ENCODE results near the gene ATRIP. TPM values are rescaled to one million over a fixed set of nuclear protein-coding genes. Genes with fewer than 3 reads are reported as not detected.
"Not testable (repeated sequence)": the region's sequence is repeated elsewhere in the genome, so short reads cannot be mapped to it uniquely, and the experiment has no call there.

ATRIP gene
- polyA plus RNA-seq, 3 donors: 13.1 to 13.7 (median 13.4) TPM

DNA sequence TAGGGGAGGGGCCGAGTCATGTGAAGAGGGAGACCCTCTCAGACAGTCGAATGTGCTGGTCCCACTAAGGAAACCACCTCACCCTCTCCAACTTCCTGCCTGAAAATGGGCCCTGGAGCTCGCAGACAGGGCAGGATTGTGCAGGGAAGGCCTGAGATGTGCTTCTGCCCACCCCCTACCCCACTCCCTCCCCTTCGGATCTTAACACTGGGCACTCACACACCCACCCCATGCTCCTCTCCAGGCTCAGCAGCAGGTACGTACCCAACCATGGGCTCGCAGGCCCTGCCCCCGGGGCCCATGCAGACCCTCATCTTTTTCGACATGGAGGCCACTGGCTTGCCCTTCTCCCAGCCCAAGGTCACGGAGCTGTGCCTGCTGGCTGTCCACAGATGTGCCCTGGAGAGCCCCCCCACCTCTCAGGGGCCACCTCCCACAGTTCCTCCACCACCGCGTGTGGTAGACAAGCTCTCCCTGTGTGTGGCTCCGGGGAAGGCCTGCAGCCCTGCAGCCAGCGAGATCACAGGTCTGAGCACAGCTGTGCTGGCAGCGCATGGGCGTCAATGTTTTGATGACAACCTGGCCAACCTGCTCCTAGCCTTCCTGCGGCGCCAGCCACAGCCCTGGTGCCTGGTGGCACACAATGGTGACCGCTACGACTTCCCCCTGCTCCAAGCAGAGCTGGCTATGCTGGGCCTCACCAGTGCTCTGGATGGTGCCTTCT lies 20.0 kb downstream of the ATRIP start:
- DNase-seq (ENCODE audit: low read depth in 3 of 3, low spot score in 2 of 3): no peak

DNA sequence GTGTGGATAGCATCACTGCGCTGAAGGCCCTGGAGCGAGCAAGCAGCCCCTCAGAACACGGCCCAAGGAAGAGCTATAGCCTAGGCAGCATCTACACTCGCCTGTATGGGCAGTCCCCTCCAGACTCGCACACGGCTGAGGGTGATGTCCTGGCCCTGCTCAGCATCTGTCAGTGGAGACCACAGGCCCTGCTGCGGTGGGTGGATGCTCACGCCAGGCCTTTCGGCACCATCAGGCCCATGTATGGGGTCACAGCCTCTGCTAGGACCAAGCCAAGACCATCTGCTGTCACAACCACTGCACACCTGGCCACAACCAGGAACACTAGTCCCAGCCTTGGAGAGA lies 20.5 kb downstream of the ATRIP start:
- no peak for DNase-seq (ENCODE audit: low read depth in 3 of 3, low spot score in 2 of 3)

DNA sequence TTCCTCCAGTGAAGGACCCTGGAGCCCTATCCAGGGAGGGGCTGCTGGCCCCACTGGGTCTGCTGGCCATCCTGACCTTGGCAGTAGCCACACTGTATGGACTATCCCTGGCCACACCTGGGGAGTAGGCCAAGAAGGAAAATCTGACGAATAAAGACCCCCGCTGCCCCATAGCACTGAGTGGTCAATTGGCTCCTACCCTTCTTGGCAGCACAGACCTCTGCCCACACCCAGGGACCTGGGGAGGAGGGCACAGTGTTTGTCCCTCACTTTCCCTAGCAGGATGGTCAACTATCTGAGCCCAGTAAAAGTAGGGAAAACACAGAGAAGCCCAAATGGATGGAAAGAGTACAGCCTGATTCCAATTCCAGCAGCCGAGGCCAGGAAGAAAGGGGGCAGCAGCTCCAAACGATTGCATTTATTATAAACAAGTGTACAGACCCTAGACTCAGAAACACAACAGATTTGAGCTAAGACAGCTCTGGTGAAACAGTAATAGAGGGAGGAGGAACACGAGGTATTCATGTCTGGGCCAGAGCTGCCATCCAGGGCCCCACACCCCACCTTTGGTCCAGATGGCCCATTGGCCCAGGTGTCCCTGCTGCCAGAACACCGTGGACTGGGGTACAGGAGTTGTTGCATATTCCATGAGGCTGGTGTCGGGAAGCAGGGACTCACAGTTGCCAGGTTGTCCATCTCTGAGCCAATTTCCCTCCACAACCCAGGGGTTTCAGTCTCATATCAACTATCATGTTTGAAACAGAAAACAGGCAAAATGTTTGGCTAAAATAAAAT lies 21.1 kb downstream of the ATRIP start:
- DNase-seq (ENCODE audit: low read depth in 3 of 3, low spot score in 2 of 3): no peak

DNA sequence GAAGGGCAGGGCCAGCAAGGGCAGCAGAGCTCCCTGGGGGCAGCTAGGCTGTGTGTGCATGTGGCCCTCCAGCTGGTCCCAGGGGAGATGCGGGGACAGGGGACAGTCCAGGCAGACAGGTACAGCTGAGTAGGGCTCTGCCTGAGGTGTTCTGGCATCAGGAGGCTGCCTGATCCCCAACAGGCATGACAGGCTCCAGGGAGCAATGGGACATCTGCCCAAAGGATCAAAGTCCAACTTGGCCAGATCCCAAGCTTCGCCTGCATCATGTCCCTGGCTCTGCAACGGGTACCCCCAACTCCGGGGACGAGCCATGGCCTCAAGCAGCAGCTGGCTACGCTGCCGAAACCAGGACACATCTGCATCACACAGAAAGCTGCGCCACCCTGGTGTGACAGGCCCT lies 21.8 kb downstream of the ATRIP start:
- no peak for DNase-seq (ENCODE audit: low read depth in 3 of 3, low spot score in 2 of 3)

DNA sequence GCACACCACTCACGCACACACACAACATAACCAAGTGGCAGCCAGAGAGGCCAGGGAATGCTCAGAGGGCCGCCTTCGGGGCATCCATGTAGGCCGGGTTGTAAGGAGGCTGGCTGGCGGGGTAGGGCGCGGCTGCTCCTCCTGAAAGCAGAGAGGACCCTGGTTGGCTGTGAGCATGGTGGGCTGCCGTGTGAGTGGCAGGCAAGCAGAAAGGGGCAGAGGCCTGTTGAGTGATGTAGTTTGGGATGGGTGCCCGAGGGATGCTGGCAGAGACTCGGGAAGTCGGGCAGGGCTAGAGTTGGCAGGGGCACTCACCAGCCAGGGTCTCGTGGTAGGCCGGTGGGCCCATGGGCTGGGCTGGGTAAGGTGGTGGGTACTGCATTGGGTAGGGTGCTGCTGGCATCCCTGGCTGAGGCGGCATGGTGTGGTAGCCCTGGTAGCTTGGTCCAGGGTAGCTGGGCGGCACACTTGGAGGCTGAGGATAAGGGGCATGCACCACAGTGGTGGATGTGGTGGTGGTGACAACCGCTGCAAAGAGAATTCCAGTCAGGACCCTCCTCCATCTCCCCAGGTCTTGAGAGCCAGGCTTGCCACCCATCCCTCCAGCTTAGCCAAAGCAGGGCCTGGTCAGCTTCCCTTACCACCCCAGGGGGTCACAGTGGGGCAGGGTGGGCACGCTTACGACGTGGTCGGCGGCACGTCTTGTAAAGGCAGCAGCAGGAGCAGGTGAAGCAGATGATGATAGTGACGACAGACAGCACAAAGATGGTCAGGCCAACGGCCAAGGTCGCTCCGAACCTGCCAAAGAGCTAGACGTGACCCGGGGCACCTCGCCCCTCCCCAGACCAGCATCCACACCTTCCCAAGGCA lies 22.7 kb downstream of the ATRIP start:
- DNase-seq (ENCODE audit: low read depth in 3 of 3, low spot score in 2 of 3): no peak

DNA sequence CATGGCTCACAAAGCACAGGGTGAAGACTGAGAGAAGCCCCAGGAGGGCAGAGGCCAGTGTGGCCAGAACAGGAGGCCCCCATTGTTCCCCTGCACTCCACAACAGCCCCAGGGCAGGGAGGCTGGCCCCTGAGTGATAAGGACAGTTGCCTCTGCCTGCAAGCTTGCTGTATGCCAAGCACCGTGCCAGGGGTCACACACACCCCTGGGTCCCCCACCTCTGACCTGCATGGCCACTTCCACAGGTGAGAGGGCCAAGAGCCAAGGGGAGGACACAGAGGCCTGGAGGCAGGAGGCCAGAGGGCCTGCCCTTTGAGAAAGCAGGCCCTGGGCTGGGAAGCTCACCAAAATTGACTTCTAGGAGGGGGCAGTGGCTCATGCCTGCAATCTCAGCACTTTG lies 23.7 kb downstream of the ATRIP start:
- DNase-seq (ENCODE audit: low read depth in 3 of 3, low spot score in 2 of 3): no peak

DNA sequence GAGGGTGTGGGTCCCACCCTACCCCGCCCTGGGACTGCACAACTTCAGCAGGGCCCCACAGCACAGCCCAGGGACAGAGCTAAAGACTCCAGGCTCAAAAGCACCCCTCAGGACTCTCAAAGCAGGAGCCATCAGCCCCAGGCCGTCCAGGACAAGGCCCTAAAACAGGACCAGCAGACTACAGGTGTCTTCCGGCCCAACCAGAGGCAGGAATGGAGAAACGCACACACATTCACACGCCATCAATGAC lies 26.1 kb downstream of the ATRIP start:
- DNase-seq (ENCODE audit: low read depth in 3 of 3, low spot score in 2 of 3): no peak

DNA sequence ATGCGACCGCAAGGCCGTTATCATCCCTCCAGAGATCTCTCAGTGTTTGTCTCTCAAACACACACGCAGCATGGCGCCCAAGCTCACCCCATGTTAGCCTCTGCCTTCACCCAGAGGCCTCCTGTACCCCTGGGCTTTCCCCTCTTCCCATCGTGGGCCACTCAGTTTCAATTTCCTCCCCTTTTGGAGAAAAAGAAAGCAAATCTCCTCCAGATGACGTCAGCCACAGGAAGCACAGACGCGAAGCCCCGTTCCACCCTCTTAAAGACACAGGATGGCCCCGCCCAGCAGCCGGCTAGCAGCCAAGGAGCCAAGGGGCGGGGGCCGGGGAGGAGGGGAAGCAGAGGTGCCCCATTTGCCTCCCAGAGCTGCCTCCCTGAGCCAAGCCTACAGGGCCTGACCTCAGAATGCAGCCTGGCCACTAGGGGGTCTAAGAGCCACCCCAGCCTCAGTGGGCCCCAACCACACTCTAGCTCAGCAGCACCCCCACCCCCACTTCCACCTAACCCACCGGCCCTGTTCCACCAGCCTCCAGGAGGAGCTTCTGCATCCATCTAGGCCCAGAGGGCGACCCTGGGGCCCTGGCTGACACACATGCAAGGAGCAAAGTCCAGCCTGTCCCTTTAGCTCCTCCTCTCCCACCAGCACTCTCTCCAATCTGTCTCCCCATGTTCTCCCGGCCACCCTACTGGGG lies 26.5 kb downstream of the ATRIP start:
- DNase-seq (ENCODE audit: low read depth in 3 of 3, low spot score in 2 of 3): peak; percentile 75 to 86 (median 75)

DNA sequence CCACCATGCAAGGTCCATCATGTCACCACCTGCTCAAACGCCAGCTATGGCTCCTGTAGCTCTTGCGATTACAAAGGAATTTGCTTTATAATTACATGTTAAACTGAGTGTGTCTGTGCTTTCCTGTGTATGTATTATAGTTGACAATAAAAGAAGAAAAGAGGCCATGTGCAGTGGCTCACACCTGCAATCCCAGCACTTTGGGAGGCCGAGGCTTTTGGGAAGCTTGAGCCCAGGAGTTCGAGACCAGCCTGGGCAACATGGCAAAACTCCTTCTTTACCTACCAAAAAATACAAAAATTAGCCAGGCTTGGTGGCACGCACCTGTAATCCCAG lies 27.0 kb downstream of the ATRIP start:
- no peak for DNase-seq (ENCODE audit: low read depth in 3 of 3, low spot score in 2 of 3)

DNA sequence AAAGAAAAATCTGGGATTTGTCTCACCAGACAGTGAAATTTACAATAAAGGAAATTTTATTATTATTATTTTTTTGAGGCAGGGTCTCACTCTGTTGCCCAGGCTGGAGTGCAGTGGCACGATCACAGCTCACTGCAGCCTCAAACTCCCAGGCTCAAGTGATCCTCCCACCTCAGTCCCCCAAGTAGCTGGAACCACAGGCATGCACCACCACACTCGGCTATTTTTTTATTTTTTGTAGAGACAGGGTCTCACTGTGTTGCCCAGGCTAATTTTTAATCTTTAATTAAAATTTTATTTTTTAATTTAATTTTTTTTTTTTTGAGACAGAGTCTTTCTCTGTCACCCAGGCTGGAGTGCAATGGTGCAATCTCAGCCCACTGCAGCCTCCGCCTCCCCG lies 27.5 kb downstream of the ATRIP start:
- DNase-seq (ENCODE audit: low read depth in 3 of 3, low spot score in 2 of 3): not testable (repeated sequence)

DNA sequence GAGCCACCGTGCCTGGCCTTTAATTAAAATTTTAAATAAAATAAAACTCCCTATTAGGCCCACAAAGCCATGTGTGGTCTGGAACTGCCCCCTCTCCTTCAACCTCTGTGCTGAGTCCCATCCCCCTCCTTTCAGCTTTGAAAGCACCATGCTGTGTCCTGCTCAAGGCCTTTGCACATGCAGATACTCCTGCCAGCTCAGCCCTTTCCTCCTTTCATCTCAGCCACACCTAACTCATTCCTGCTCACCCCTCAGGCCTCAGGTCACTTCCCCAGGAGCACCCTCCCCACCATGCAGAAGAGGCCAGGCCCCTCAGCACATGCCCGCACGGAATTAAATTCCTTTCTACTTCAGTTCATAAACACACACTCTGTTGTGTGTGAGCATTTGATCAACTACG lies 28.1 kb downstream of the ATRIP start:
- no peak for DNase-seq (ENCODE audit: low read depth in 3 of 3, low spot score in 2 of 3)

DNA sequence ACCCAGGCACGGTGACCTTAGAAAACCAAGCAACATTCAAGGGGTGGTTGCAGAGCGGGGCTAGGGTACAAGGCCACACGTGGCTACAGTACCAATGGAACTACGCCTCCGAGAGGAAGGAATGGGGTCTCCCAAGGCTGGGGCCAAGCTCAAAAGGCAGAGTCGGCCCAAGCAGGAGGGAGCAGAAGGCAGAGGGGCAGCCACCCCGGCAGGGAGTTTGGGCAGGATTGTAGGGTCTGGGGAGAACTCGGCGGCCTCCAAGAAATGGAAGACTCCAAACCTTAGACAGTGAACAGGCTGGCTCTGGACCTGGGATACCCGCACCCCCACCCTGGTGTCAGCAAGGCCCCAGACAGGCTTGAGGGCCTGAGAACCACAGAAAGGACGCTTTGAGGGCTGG lies 28.7 kb downstream of the ATRIP start:
- no peak for DNase-seq (ENCODE audit: low read depth in 3 of 3, low spot score in 2 of 3)

DNA sequence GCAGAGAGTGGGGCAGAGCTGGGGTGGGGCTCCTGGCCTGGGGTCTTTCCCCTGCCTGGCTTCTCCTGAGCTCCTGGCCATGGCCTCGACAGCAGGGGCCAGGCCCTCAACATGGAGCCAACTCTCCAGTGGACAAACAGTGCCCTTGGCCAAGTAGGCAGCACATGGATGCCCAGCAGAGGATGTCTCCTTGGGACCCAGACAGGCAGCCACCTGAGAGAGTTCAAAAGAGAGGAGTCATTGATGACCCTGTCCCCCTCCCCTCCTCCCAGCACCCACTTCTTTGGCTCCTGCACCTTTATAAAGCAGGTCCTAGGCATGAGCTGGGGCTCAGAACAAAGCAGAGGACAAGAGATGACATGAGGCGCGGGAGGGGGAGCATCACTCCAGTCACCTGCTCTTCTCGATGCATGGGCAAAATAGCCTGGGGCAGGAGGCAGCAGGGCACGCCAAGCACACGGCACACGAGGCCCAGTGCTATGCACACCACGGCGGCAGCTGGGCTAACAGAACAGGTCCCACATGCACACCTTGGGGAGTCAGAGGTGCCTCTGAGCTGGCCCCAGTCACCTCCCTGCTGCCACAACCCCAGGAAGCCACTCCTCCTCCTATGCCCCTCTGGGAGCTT lies 30.0 kb downstream of the ATRIP start:
- no peak for DNase-seq (ENCODE audit: low read depth in 3 of 3, low spot score in 2 of 3)

DNA sequence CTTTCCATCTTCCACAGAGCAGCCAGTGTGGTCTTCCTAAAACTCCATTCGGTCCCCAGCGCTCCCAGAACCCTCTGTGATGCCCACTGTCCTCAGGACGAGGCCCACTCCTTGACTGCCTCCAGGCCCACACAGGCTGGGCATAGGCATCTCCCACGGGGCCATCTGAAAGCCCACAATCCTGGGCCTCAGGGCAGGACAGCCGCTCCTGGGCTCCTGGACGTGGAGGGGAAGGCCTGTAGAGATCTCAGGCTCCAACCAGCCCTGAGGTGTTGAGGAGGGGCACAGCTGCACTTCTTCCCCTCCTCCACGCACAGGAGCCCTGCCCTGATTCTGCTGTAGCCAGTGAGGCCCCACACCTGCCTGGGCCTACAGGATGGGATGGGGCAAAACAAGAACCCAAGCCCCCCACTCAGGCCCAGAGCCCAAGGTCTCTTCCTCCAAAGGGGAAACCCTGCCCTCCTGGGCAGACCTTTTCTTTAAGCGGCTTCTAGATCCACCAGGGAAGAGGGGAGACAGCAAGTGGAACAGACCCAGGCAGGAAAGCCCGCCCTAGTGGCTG lies 31.5 kb downstream of the ATRIP start:
- no peak for DNase-seq (ENCODE audit: low read depth in 3 of 3, low spot score in 2 of 3)

DNA sequence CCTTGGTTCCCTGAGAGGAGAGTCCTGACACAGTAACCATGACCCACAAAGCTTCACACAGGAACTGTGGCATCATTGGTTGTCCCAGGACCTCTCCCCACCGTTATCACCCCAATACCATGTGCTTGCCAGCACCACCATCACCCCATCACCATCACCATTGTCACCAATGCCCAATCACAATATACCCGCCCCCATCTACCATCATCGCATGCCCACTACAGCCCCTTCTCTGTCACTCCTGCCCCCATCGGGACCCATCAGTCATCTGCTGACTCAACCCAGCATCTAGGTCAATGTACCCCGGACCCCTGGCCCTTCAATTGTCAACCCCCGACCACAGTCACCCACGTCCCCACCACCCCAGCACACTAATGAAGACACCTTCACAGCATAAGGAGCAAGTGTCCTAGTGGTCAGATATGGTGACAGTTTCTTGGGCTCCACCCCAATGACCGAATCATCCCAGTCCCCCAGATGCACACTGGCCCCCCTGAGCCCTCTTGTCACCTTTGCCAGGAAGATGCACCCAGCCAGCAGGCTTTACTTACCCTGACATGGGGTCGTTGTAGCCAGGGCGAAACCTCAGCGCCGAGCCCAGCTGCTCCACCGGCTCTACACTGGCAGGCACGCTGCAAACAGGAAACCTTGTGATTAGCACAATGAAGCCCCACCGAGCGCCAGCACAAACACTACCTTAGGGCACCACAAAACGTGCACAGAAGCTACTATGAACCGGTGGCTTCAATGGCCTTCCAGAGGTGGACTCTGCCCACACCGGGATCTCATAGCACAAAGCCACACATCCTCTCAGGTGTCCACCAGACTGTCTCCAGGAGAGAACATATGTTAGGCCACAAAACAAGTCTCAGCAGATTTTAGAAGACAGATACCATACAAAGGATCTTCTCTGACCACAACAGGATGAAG lies 32.4 kb downstream of the ATRIP start:
- DNase-seq (ENCODE audit: low read depth in 3 of 3, low spot score in 2 of 3): no peak

DNA sequence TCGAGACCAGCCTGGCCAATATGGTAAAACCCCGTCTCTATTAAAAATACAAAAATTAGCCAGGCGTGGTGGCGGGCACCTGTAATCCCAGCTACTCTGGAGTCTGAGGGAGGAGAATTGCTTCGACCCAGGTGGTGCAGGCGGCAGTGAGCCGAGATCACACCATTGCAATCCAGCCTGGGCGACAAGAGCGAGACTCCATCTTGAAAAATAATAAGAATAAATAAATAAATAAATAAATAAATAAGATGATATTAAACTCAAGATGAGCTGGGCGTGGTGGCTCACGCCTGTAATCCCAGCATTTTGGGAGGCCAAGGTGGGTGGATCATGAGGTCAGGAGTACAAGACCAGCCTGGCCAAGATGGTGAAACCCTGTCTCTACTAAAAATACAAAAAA lies 34.4 kb downstream of the ATRIP start:
- not testable (repeated sequence) for DNase-seq (ENCODE audit: low read depth in 3 of 3, low spot score in 2 of 3)

DNA sequence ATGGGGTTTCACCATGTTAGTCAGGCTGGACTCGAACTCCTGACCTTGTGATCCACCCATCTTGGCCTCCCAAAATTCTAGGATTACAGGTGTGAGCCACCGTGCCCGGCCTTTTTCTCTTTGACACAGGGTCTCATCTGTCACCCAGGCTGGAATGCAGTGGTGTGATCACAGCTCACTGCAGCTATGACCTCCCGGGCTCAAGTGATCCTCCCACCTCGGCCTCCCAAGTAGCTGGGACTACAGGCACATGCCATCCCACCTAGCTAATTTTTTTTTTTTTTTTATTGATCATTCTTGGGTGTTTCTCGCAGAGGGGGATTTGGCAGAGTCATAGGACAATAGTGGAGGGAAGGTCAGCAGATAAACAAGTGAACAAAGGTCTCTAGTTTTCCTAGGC lies 36.3 kb downstream of the ATRIP start:
- DNase-seq (ENCODE audit: low read depth in 3 of 3, low spot score in 2 of 3): not testable (repeated sequence)

DNA sequence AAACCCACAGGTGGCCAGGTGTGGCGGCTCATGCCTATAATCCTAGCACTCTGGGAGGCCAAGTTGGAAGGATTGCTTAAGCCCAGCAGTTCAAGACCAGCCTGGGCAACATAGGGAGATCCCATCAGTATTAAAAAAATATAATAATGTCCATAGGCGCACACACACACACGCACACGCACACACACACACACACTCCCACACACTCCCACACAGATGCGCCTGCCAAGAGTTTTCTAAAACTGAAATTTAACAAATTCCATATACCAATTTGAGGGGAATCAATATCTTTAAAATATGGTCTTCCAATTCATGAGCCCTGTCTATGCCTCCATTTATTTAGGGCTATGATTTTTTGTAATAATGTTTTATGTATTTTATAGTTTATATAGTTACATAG lies 40.4 kb downstream of the ATRIP start:
- DNase-seq (ENCODE audit: low read depth in 3 of 3, low spot score in 2 of 3): no peak

DNA sequence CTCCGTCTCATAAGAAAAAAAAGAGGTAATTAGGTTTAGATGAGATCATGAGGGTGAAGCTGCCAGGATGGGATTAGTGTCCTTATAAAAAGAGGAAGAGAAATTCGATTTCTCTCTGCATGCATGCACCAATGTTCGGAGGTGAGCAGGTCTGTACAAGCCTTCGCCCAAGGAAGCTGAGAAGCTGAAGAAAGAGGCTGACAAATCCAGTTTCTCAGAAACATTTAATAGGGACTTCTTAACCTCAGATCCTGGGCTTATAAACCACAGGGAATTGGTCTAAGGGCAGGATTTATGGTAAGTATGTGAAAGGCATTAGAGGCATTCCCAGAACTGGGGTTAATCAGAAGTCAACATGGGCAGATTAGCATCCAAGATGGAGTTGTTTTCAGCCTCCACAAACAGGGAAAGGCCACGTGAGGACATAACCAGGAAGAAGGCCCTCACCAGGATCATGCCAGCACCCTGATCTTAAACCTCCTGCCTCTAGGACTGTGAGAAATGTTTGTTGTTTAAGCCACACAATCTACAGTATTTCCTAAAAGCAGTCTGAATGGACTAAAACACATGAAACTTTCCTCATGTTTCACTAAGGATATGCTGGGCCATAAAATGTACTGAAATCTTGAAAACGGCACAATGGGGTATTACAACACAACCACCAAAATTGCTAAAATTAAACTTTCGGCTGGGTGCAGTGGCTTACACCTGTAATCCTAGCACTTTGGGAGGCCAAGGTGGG lies 46.1 kb downstream of the ATRIP start:
- DNase-seq (ENCODE audit: low read depth in 3 of 3, low spot score in 2 of 3): no peak
